Stimulated activated CD4-positive, alpha-beta T cell treated with anti-CD3 and anti-CD28 coated beads, Interleukin-4, amount 100 ng/mL, for 4 hours (primary cell): ENCODE results near the gene PCDHGA3.
A peak's percentile ranks its signal among the peaks of the same experiment; 100 is the strongest.
"Not testable (repeated sequence)": the region's sequence is repeated elsewhere in the genome, so short reads cannot be mapped to it uniquely, and the experiment has no call there.

Experiments used
- DNase-seq, 2 experiments: peaks; one replicate each; pipeline ENCODE4 v3.0.0-alpha.2; 2020

PCDHGA3 gene

GRCh38 chr5:141383345-141383744 lies 39.7 kb downstream of the PCDHGA3 start:
- no peak for DNase-seq

- DNase-seq: no peak
These were observed 41.0 kb downstream of the PCDHGA3 start for GRCh38 chr5:141384471-141385267.

- DNase-seq: peak in 1 of 2 experiments; percentile 16
These were observed 44.1 kb downstream of the PCDHGA3 start, which contains the start of gene PCDHGB4 for GRCh38 chr5:141387557-141388311. Gene PCDHGB4 (plus strand): TSS chr5:141387698. CDS start chr5:141387885, 187 bp downstream.

- no peak for DNase-seq
These were observed 45.0 kb downstream of the PCDHGA3 start for GRCh38 chr5:141388661-141389060.

GRCh38 chr5:141389153-141390042 lies 45.8 kb downstream of the PCDHGA3 start:
- DNase-seq: no peak

GRCh38 chr5:141392429-141393198 lies 49.0 kb downstream of the PCDHGA3 start, which contains the start of gene PCDHGA8:
Gene PCDHGA8 (plus strand): TSS chr5:141392633. CDS start chr5:141392814, 181 bp downstream.
- no peak for DNase-seq

GRCh38 chr5:141393267-141393666 lies 49.6 kb downstream of the PCDHGA3 start:
- DNase-seq: no peak

GRCh38 chr5:141394401-141395187 lies 51.0 kb downstream of the PCDHGA3 start:
- not testable (repeated sequence) for DNase-seq
